HepG2 (cell line): ENCODE results near the gene PRIMA1. TPM values are rescaled to one million over a fixed set of nuclear protein-coding genes. Genes with fewer than 3 reads are reported as not detected.

ENCODE experiments used
- ATAC-seq: fragments of 200-7000 bp; cut with Tn5 transposase; 3 replicates; pipeline ENCODE4 v1.9.1; 2020; ENCODE audit warnings: mild to moderate bottlenecking, moderate library complexity
- BruUV-seq: library from RNA; stranded (reverse); fragments of 400-500 nt; replicated peaks from 2 replicates; lab custom pipeline; 2021; lab: Mats Ljungman, UMichigan
- CTCF ChIA-PET: fragments of 300-600 bp; formaldehyde crosslinking; extraction: SDS; loops from one replicate; lab custom pipeline; 2021; ENCODE audit warnings: low total read pairs, inconsistent platforms, low intra/inter-chr PET ratio; lab: Yijun Ruan, JAX
- POLR2A ChIA-PET: fragments of 350-600 bp; sonication (Branson Sonifier 250); formaldehyde crosslinking; loops from one replicate; lab custom pipeline; 2020; ENCODE audit warnings: antibody characterized with exemption, inconsistent platforms; lab: Yijun Ruan, JAX
- DNase-seq: peaks from one replicate; pipeline ENCODE4 v3.0.0-alpha.2; 2015; ENCODE audit warnings: low spot score
- FAIRE-seq: peaks from 3 replicates; lab custom pipeline; 2011; peaks lifted over from hg19 to GRCh38; lab: Jason Lieb, UNC
- H2AFZ ChIP-seq: one replicate; pipeline ENCODE4 v1.6.1; 2011; ENCODE audit warnings: low read length, inconsistent platforms
- H3K27ac ChIP-seq: fragments of 300-600 bp; 3 replicates; pipeline ENCODE4 v1.8.0; 2011; ENCODE audit warnings: mixed run types, mild to moderate bottlenecking, mixed read lengths, low read length, inconsistent platforms; ENCODE audit not compliant: insufficient read depth; ENCODE audit errors: extremely low read length
- H3K27me3 ChIP-seq, 2 experiments: fragments of 200-600 bp in 1 of 2; 2 replicates in 1 of 2; 3 replicates in 1 of 2; pipeline versions ENCODE4 v1.6.0 to v1.8.0; 2011; ENCODE audit warnings: low read length in 2 of 2, mild to moderate bottlenecking in 2 of 2, moderate library complexity in 2 of 2, inconsistent platforms in 1 of 2; ENCODE audit not compliant: insufficient read depth in 2 of 2, control insufficient read depth in 1 of 2
- H3K36me3 ChIP-seq, 2 experiments: fragments of 200-600 bp in 1 of 2; replicated peaks in 1 of 2; 2 replicates in 1 of 2; 3 replicates in 1 of 2; pipeline versions ENCODE4 v1.5.1 to v1.8.0; 2011; ENCODE audit warnings: low read length in 2 of 2, inconsistent platforms in 1 of 2; ENCODE audit not compliant: insufficient read depth in 2 of 2, control insufficient read depth in 1 of 2
- H3K4me1 ChIP-seq: 2 replicates; pipeline ENCODE4 v1.5.1; 2012; ENCODE audit warnings: low read length, inconsistent platforms; ENCODE audit not compliant: insufficient read depth
- H3K4me2 ChIP-seq: 2 replicates; pipeline ENCODE4 v1.6.0; 2011; ENCODE audit warnings: low read depth, low read length, inconsistent platforms
- H3K4me3 ChIP-seq, 3 experiments: fragments of 200-600 bp in 1 of 3; sonication (generic), shearing (Covaris generic) in 1 of 3; replicated peaks in 1 of 3; 2 replicates each; pipeline ENCODE4 v1.5.1; 2011 to 2016; ENCODE audit warnings: low read length in 3 of 3, inconsistent platforms in 2 of 3, low read depth in 2 of 3, mild to moderate bottlenecking in 2 of 3, control low read depth in 1 of 3, mixed read lengths in 1 of 3; ENCODE audit not compliant: insufficient read depth in 1 of 3
- H3K79me2 ChIP-seq: one replicate; pipeline ENCODE4 v1.6.1; 2011; ENCODE audit warnings: low read length, inconsistent platforms; ENCODE audit not compliant: insufficient read depth
- H3K9ac ChIP-seq: 2 replicates; pipeline ENCODE4 v1.6.0; 2011; ENCODE audit warnings: mild to moderate bottlenecking, low read depth, low read length, inconsistent platforms; ENCODE audit not compliant: insufficient read depth
- H3K9me3 ChIP-seq: 2 replicates; pipeline ENCODE4 v1.5.1; 2012; ENCODE audit warnings: mild to moderate bottlenecking, low read length
- H4K20me1 ChIP-seq: 2 replicates; pipeline ENCODE4 v1.6.0; 2011; ENCODE audit warnings: inconsistent platforms, mild to moderate bottlenecking, low read length, moderate library complexity; ENCODE audit not compliant: insufficient read depth
- AGO1 ChIP-seq: fragments of 200-400 bp; formaldehyde crosslinking; IDR thresholded peaks from 2 replicates; pipeline ENCODE4 v1.6.1; 2017; ENCODE audit warnings: mild to moderate bottlenecking, low read depth, low read length, moderate library complexity; ENCODE audit not compliant: poor library complexity, severe bottlenecking
- AGO2 ChIP-seq: fragments of 200-400 bp; formaldehyde crosslinking; optimal IDR thresholded peaks from 2 replicates; pipeline ENCODE3; 2017; ENCODE audit warnings: mild to moderate bottlenecking, low read depth, low read length, moderate library complexity
- HOXA9 ChIP-seq: sonication (generic); formaldehyde crosslinking; IDR thresholded peaks from 2 replicates; pipeline ENCODE4 v1.8.1; 2022; ENCODE audit warnings: missing genetic modification reagents, mild to moderate bottlenecking, moderate library complexity, borderline replicate concordance
- KDM2A ChIP-seq: sonication (generic); formaldehyde crosslinking; IDR thresholded peaks from 2 replicates; pipeline ENCODE4 v1.4.0; 2020; ENCODE audit warnings: low read depth, missing genetic modification reagents, borderline replicate concordance
- MATR3 ChIP-seq: sonication (generic); formaldehyde crosslinking; IDR thresholded peaks from 2 replicates; pipeline ENCODE4 v1.4.0; 2020; ENCODE audit warnings: missing genetic modification reagents
- RBM22 ChIP-seq: fragments of 200-400 bp; formaldehyde crosslinking; optimal IDR thresholded peaks from 2 replicates; pipeline ENCODE3; 2017; ENCODE audit warnings: mild to moderate bottlenecking, low read length, moderate library complexity
- SRF ChIP-seq: IDR thresholded peaks from 2 replicates; pipeline ENCODE4 v1.6.1; 2011; ENCODE audit warnings: mild to moderate bottlenecking, low read depth, low read length, moderate library complexity
- ZNF747 ChIP-seq: sonication (generic); formaldehyde crosslinking; IDR thresholded peaks from 2 replicates; pipeline ENCODE4 v1.8.1; 2023; ENCODE audit warnings: missing genetic modification reagents, mild to moderate bottlenecking, borderline replicate concordance
- ZNF75D ChIP-seq: sonication (generic); formaldehyde crosslinking; IDR thresholded peaks from 2 replicates; pipeline ENCODE4 v1.8.1; 2023; ENCODE audit warnings: missing genetic modification reagents, mild to moderate bottlenecking, borderline replicate concordance
- WGBS: methylation state at CpG from one replicate; pipeline ENCODE4 v1.1.6; 2017; ENCODE audit warnings: low lambda C conversion rate; 5-methylcytosine and 5-hydroxymethylcytosine counted together
- in situ Hi-C: cut with HindIII; loops from 2 replicates; pipeline ENCODE4 v1.10.0; 2017; ENCODE audit warnings: low pct_unique_long_range_greater_than_20kb; ENCODE audit not compliant: extremely low pct_ligation_motif_present
- intact Hi-C: fragments of 100-400 bp; cut with micrococcal nuclease; formaldehyde crosslinking; loops from one replicate; pipeline ENCODE4 v1.10.0; 2022; ENCODE audit not compliant: unreplicated experiment
- polyA plus RNA-seq, 8 experiments: library from polyadenylated mRNA; depleted of rRNA in 3 of 8; stranded (reverse) in 7 of 8; unstranded in 1 of 8; fragments of >200 nt; fragmentation: Illumina TruSeq in 4 of 8; extraction: Trizol in 4 of 8; gene quantifications; 2 replicates each; pipeline versions ENCODE4 v1.2.1 to v1.2.3, GENCODE V29; 2011 to 2016; ENCODE audit warnings: low read depth in 4 of 8, missing spikeins in 1 of 8, mixed read lengths in 1 of 8; ENCODE audit not compliant: insufficient read depth in 1 of 8
- total RNA-seq, 5 experiments: library from RNA; depleted of rRNA; stranded (reverse); fragments of >200 nt; fragmentation: Illumina TruSeq; extraction: Trizol; gene quantifications; 2 replicates each; pipeline ENCODE4 v1.2.3, GENCODE V29; 2016; ENCODE audit warnings: low read depth in 1 of 5

The PRIMA1 gene
- total and polyA plus RNA-seq, 2 of the 13 experiments (the other 11 are each of a cell fraction or from before 2014, with no cell fraction given), result 2.4 to 3.2 TPM

DNA sequence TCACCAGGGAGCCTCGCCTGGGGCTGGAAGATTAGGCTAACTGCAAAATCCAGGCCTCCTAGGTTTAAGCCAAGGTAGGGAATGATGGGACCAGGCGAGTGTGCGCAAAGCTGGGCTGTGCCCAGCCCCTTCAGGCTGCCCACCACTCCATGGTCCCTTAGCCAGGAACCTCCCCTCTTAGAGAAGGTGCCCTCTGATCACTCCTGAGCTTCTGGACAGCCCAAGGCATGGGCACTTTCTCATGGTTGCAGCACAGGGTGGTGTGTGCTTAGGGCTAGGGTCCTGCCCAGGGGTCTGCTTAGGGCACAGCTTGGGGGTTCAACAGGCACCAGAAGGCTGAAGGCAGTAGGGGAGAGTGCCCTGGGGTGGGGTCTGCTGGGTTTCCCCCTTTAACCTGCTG lies 69.0 kb downstream of the PRIMA1 start:
- H2AFZ ChIP-seq, result no peak overlapping the region
- peaks cover 0 to 11% of the 10 kb centered on the region in 2 experiments; a peak in 2 of 5 replicates for H3K27me3 ChIP-seq
- no peaks in the 10 kb centered on the region for H3K79me2 ChIP-seq
- in situ Hi-C loops (no loop called here), intact Hi-C loops (no loop called here)
- H3K9me3 ChIP-seq, result no peaks in the 10 kb centered on the region
- H3K27ac ChIP-seq, result no peak overlapping the region
- no peaks in the 10 kb centered on the region for H4K20me1 ChIP-seq
- ChIA-PET POLR2A (no interaction called here), CTCF (no interaction called here)
- ATAC-seq (no peak), FAIRE-seq (no peak), DNase-seq (no peak)
- H3K4me2 ChIP-seq, result no peak overlapping the region
- H3K4me3 ChIP-seq, result no peak overlapping the region
- TF ChIP-seq ZNF747 (CRISPR knock-in tag), result no peak
- TF ChIP-seq RBM22, result peak; percentile 29
- no peaks in the 10 kb centered on the region for H3K4me1 ChIP-seq
- no TSS peak for BruUV-seq
- WGBS, result 17% methylated on average over 1 of the region's 3 CpGs
- no peaks in the 10 kb centered on the region for H3K36me3 ChIP-seq
- H3K9ac ChIP-seq, result no peak overlapping the region

DNA sequence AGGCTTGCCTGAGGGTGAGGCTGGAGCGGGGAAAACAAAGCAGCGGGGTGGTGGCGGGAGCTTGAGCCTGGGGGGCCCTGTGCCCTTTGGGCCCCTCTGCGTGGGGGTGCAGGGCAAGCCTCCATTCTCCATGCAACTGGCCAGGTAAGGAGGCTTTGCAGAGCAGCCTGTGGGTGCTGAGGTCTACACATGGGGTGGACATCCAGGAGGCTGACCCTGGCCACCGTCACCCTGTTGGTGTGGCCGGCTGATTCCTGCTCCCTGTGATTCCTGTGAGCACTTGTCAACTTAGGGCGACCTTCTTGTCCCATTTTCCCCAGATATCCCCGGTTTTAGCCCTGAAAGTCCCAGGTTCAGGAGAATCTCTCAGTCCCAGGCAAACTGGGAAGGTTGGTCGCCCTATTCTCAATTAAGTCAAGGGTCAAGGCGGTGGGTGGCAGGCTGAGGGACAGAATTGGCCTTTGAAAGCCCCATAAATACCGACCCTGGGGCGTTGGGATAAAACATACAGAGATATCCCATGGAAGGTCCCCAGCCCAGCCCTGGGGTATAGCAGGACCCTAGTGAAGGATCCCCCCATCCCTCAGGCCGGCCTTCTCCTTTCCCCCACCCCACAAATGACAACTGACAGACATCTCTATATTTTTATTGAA lies 70.5 kb downstream of the PRIMA1 start:
- Histone ChIP-seq H3K4me2 (no peak overlapping the region), H3K36me3 (no peaks in the 10 kb centered on the region), H3K27ac (no peak overlapping the region), H3K4me1 (no peaks in the 10 kb centered on the region), H3K79me2 (no peaks in the 10 kb centered on the region), H3K9ac (no peak overlapping the region), H3K9me3 (no peaks in the 10 kb centered on the region), H3K4me3 (no peak overlapping the region), H2AFZ (no peak overlapping the region), H4K20me1 (no peaks in the 10 kb centered on the region), H3K27me3 (peaks cover 0 to 11% of the 10 kb centered on the region in 2 experiments; a peak in 2 of 5 replicates)
- no peak for DNase-seq
- no peak for ATAC-seq
- no peak for FAIRE-seq
- TF ChIP-seq RBM22 (peak; percentile 65), KDM2A (CRISPR knock-in tag) (0 out of 2 replicates have a peak, but pooled peaks have one; percentile 2), MATR3 (CRISPR knock-in tag) (no peak), HOXA9 (CRISPR knock-in tag) (no peak), AGO1 (peak; percentile 51), SRF (no peak), AGO2 (peak; percentile 83), ZNF75D (CRISPR knock-in tag) (no peak)
- intact Hi-C loops (no loop called here), in situ Hi-C loops (no loop called here)
- POLR2A ChIA-PET, result no interaction called here
- BruUV-seq, result no TSS peak
- CTCF ChIA-PET, result no interaction called here
- 40% methylated on average over 10 of the region's 13 CpGs for WGBS
